ENCODE measurements around the gene CAPZA1. TPM values are rescaled to one million over a fixed set of nuclear protein-coding genes. Genes with fewer than 3 reads are reported as not detected.
"Not testable (repeated sequence)": the region's sequence is repeated elsewhere in the genome, so short reads cannot be mapped to it uniquely, and the experiment has no call there.

The CAPZA1 gene
- total and polyA plus RNA-seq, 2 experiments from 2014 or later, result 273 to 279 TPM

DNA sequence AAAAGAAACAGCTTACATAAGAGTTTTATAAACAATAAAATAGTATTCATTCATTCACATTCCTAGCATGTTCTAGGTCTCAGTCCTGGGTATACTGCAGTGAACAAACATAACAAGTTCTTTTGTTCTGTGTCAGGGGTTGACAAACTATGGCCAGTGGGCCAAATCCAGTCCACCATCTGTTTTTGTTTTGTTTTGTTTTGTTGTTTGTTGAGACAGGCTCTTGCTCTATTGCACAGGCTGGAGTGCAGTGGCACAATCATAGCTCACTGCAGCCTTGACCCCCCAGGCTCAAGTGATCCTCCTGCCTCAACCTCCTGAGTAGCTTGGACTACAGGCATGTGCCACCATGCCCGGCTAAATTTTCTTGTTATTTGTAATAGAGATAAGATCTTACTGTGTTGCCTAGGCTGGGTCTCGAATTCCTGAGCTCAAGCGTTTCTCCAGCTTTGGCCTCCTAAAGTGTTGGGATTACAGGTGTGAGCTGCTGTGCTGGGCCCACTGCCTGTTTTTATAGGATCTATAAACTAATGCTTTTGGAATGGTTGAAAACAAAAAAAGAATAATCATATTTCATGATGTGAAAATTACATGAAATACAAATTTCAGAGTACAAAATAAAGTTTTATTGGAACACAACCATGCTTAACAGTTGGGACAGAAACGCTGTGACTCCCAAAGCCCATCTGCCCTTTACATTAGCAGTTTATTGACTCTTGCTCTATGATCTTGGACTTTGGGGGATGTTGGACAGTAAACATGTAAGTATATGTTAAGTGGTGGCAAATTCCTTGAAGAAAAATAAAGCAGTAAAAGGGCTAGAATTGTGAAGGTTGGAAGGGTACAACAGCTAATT is 17.9 kb downstream of the CAPZA1 start:
- no peak overlapping the region for H2AFZ ChIP-seq
- H3K9me3 ChIP-seq (ENCODE audit: low read depth), result no peaks in the 10 kb centered on the region
- H3K27ac ChIP-seq, result peak overlapping the region; percentile 68
- peak overlapping the region; percentile 51 for H3K4me2 ChIP-seq (ENCODE audit: unreplicated experiment)
- TF ChIP-seq EZH2phosphoT487 (IDR thresholded peaks at IDR 0.05; ENCODE audit: insufficient read depth, low read depth) (no peak), EZH2 (IDR thresholded peaks at IDR 0.05; ENCODE audit: insufficient read depth, poor library complexity, severe bottlenecking) (no peak)
- DNase-seq, result peak; percentile 67
- no peaks in the 10 kb centered on the region for H3K27me3 ChIP-seq (replicated peaks; ENCODE audit: insufficient read depth)
- peaks cover 93% of the 10 kb centered on the region for H3K79me2 ChIP-seq (ENCODE audit: insufficient read depth)
- WGBS, 2 experiments (ENCODE audit: low coverage in 1 of 2, low lambda C conversion rate in 2 of 2, missing lambda C conversion rate in 2 of 2), result 98 to 99% methylated on average over 4 of the region's 4 CpGs
- no peaks in the 10 kb centered on the region; the same call in 1 of the 2 replicates for H3K36me3 ChIP-seq (ENCODE audit: low read depth)
- H3F3A ChIP-seq (ENCODE audit: insufficient read depth), result peaks cover 38% of the 10 kb centered on the region
- peak overlapping the region; percentile 25; the same call in 1 of the 2 replicates for H3K9ac ChIP-seq
- peaks cover 38% of the 10 kb centered on the region; the same call in 1 of the 2 replicates for H4K20me1 ChIP-seq (ENCODE audit: insufficient read depth)
- H3K4me3 ChIP-seq, result peak overlapping the region; percentile 10; the same call in 1 of the 2 replicates
- H3K9me2 ChIP-seq (ENCODE audit: insufficient read depth), result no peaks in the 10 kb centered on the region
- H3K4me1 ChIP-seq (ENCODE audit: insufficient read depth), result peaks cover 30% of the 10 kb centered on the region
- in situ Hi-C loops (cut with MboI), result no loop called here

DNA sequence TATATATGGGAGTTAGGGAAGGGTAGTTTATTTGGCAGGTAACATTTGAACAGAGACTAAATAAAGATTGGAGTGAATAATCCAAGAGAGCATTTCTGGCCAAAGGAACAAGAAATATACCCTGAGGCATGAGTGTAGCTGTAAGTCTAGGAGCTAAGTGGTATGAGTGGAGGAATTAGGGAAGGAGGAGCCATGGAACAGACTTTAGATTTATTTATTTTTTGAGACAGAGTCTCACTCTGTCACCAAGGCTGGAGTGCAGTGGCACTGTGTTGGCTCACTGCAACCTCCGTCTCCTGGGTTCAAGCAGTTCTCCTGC is 18.4 kb downstream of the CAPZA1 start:
- no peaks in the 10 kb centered on the region; the same call in 1 of the 2 replicates for H3K36me3 ChIP-seq (ENCODE audit: low read depth)
- H3K27ac ChIP-seq, result peak overlapping the region; percentile 68
- 92 to 100% methylated on average over 1 of the region's 1 CpG for WGBS, 2 experiments (ENCODE audit: low coverage in 1 of 2, low lambda C conversion rate in 2 of 2, missing lambda C conversion rate in 2 of 2)
- H3K9me2 ChIP-seq (ENCODE audit: insufficient read depth), result no peaks in the 10 kb centered on the region
- peak; percentile 56 for DNase-seq
- H3K4me2 ChIP-seq (ENCODE audit: unreplicated experiment), result peak overlapping the region; percentile 51
- H3K4me3 ChIP-seq, result no peak overlapping the region
- no peaks in the 10 kb centered on the region for H3K27me3 ChIP-seq (replicated peaks; ENCODE audit: insufficient read depth)
- H3K4me1 ChIP-seq (ENCODE audit: insufficient read depth), result peaks cover 30% of the 10 kb centered on the region
- peaks cover 38% of the 10 kb centered on the region for H3F3A ChIP-seq (ENCODE audit: insufficient read depth)
- in situ Hi-C loops (cut with MboI), result no loop called here
- peaks cover 32% of the 10 kb centered on the region; the same call in 1 of the 2 replicates for H4K20me1 ChIP-seq (ENCODE audit: insufficient read depth)
- H2AFZ ChIP-seq, result no peak overlapping the region
- no peak for TF ChIP-seq EZH2 (IDR thresholded peaks at IDR 0.05; ENCODE audit: insufficient read depth, poor library complexity, severe bottlenecking)
- TF ChIP-seq EZH2phosphoT487 (IDR thresholded peaks at IDR 0.05; ENCODE audit: insufficient read depth, low read depth), result no peak
- H3K79me2 ChIP-seq (ENCODE audit: insufficient read depth), result peaks cover 93% of the 10 kb centered on the region
- H3K9ac ChIP-seq, result no peak overlapping the region
- H3K9me3 ChIP-seq (ENCODE audit: low read depth), result no peaks in the 10 kb centered on the region

DNA sequence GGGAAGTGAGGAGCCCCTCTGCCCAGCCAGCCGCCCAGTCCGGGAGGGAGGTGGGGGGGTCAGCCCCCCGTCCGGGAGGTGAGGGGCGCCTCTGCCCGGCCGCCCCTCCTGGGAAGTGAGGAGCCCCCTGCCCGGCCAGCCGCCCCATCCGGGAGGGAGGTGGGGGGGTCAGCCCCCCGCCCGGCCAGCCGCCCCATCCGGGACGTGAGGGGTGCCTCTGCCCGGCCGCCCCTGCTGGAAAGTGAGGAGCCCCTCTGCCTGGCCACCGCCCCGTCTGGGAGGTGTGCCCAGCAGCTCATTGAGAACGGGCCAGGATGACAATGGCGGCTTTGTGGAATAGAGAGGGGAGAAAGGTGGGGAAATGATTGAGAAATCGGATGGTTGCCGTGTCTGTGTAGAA is 20.8 kb downstream of the CAPZA1 start:
- peaks cover 30% of the 10 kb centered on the region for H3K4me1 ChIP-seq (ENCODE audit: insufficient read depth)
- H4K20me1 ChIP-seq (ENCODE audit: insufficient read depth), result peaks cover 31% of the 10 kb centered on the region; the same call in 1 of the 2 replicates
- H3K4me2 ChIP-seq (ENCODE audit: unreplicated experiment); H3K36me3 ChIP-seq (ENCODE audit: low read depth); H3K27me3 ChIP-seq (replicated peaks; ENCODE audit: insufficient read depth); in situ Hi-C loops (cut with MboI); H3K9ac ChIP-seq; DNase-seq; H3K9me2 ChIP-seq (ENCODE audit: insufficient read depth); H2AFZ ChIP-seq; H3K27ac ChIP-seq; H3K4me3 ChIP-seq; H3K9me3 ChIP-seq (ENCODE audit: low read depth): not testable (repeated sequence)
- H3F3A ChIP-seq (ENCODE audit: insufficient read depth), result peaks cover 29% of the 10 kb centered on the region
- WGBS, 2 experiments (ENCODE audit: low coverage in 1 of 2, low lambda C conversion rate in 2 of 2, missing lambda C conversion rate in 2 of 2), result 83 to 92% methylated on average over 5 to 17 of the region's 23 CpGs
- peaks cover 93% of the 10 kb centered on the region for H3K79me2 ChIP-seq (ENCODE audit: insufficient read depth)

DNA sequence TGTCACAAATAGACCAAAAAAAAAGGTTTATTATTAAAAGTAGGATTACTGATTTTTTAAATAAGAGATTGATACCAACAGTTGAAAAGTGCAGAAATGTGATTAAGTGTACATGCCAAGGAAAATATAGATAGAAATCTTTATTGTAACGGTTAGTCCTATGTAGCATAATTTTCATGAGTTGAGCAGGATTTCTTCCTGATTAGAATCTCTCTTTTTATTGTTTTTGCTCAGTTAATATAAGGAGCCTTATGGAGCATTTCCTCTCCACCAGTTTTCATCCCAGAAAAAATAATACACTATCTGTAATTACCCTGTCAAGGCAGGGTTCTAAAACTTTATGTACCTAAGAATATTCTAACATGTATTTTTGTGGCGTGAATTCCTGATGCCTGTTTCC is 23.4 kb downstream of the CAPZA1 start:
- Histone ChIP-seq H3K4me1 (ENCODE audit: insufficient read depth) (peaks cover 5% of the 10 kb centered on the region; the same call in 1 of the 2 replicates), H3K4me3 (no peak overlapping the region), H3K9me2 (ENCODE audit: insufficient read depth) (no peaks in the 10 kb centered on the region), H3K27me3 (replicated peaks; ENCODE audit: insufficient read depth) (no peaks in the 10 kb centered on the region), H3K79me2 (ENCODE audit: insufficient read depth) (peaks cover 93% of the 10 kb centered on the region), H2AFZ (no peak overlapping the region), H4K20me1 (ENCODE audit: insufficient read depth) (peaks cover 17% of the 10 kb centered on the region; the same call in 1 of the 2 replicates), H3F3A (ENCODE audit: insufficient read depth) (peaks cover 8% of the 10 kb centered on the region), H3K4me2 (ENCODE audit: unreplicated experiment) (no peak overlapping the region), H3K9me3 (ENCODE audit: low read depth) (no peaks in the 10 kb centered on the region), H3K27ac (no peak overlapping the region), H3K36me3 (ENCODE audit: low read depth) (peaks cover 11% of the 10 kb centered on the region), H3K9ac (no peak overlapping the region)
- WGBS, 2 experiments (ENCODE audit: low coverage in 1 of 2, low lambda C conversion rate in 2 of 2, missing lambda C conversion rate in 2 of 2), result 94 to 98% methylated on average over 2 of the region's 2 CpGs
- in situ Hi-C loops (cut with MboI), result no loop called here
- no peak for TF ChIP-seq EZH2phosphoT487 (IDR thresholded peaks at IDR 0.05; ENCODE audit: insufficient read depth, low read depth)
- no peak for TF ChIP-seq EZH2 (IDR thresholded peaks at IDR 0.05; ENCODE audit: insufficient read depth, poor library complexity, severe bottlenecking)
- no peak for DNase-seq

All from GM23248 (cell line).